Neutrophil (primary cell): ENCODE measurements around the gene IL1R2.

Experiments
- H3K27ac ChIP-seq: fragments of 200-600 bp; sonication (generic); 2 replicates; pipeline ENCODE4 v1.5.1; 2016; ENCODE audit warnings: mild to moderate bottlenecking, moderate library complexity
- H3K27me3 ChIP-seq: fragments of 200-600 bp; sonication (generic); 2 replicates; pipeline ENCODE4 v1.6.0; 2016; ENCODE audit warnings: mild to moderate bottlenecking
- H3K36me3 ChIP-seq: fragments of 200-600 bp; sonication (generic); 2 replicates; pipeline ENCODE4 v1.5.1; 2017
- H3K4me1 ChIP-seq, 2 experiments: fragments of 200-600 bp in 1 of 2; sonication (generic) in 1 of 2; 1 replicate in 1 of 2; 2 replicates in 1 of 2; pipeline versions ENCODE4 v1.5.1 to v1.6.1; 2013 to 2016; ENCODE audit warnings: low read depth in 1 of 2, low read length in 1 of 2, mild to moderate bottlenecking in 1 of 2, moderate library complexity in 1 of 2; ENCODE audit not compliant: control insufficient read depth in 1 of 2, insufficient read depth in 1 of 2
- H3K4me3 ChIP-seq, 2 experiments: fragments of 200-600 bp in 1 of 2; sonication (generic) in 1 of 2; 1 replicate in 1 of 2; 2 replicates in 1 of 2; pipeline ENCODE4 v1.5.1; 2013 to 2016; ENCODE audit warnings: low read depth in 1 of 2, low read length in 1 of 2, mild to moderate bottlenecking in 1 of 2, moderate library complexity in 1 of 2
- H3K9me3 ChIP-seq: fragments of 200-600 bp; sonication (generic); 2 replicates; pipeline ENCODE4 v1.5.1; 2016
- CTCF ChIP-seq: fragments of 200-600 bp; sonication (generic); IDR thresholded peaks from 2 replicates; pipeline ENCODE4 v1.5.1; 2016; ENCODE audit warnings: antibody characterized with exemption

The IL1R2 gene

GRCh38 chr2:102014041-102014345, 22.2 kb downstream of the IL1R2 start:
- H3K27ac ChIP-seq = no peak overlapping the region
- no peaks in the 10 kb centered on the region for H3K27me3 ChIP-seq
- no peaks in the 10 kb centered on the region for H3K9me3 ChIP-seq
- H3K4me1 ChIP-seq = no peaks in the 10 kb centered on the region
- no peak overlapping the region for H3K4me3 ChIP-seq
- TF ChIP-seq CTCF = no peak
- H3K36me3 ChIP-seq = peaks cover 95% of the 10 kb centered on the region

GRCh38 chr2:102015399-102015798, 23.6 kb downstream of the IL1R2 start:
- Histone ChIP-seq H3K4me1 (peaks cover 2 to 5% of the 10 kb centered on the region in 2 experiments), H3K27ac (no peak overlapping the region), H3K36me3 (peaks cover 95% of the 10 kb centered on the region), H3K9me3 (no peaks in the 10 kb centered on the region), H3K27me3 (no peaks in the 10 kb centered on the region), H3K4me3 (no peak overlapping the region)
- TF ChIP-seq CTCF = no peak

- H3K27me3 ChIP-seq = no peaks in the 10 kb centered on the region
- no peak overlapping the region for H3K4me3 ChIP-seq
- peaks cover 95% of the 10 kb centered on the region for H3K36me3 ChIP-seq
- H3K9me3 ChIP-seq = no peaks in the 10 kb centered on the region
- H3K27ac ChIP-seq = no peak overlapping the region
- no peak for TF ChIP-seq CTCF
- H3K4me1 ChIP-seq = peaks cover 8 to 11% of the 10 kb centered on the region in 2 experiments
Observed at GRCh38 chr2:102016399-102016955, 24.7 kb downstream of the IL1R2 start.

GRCh38 chr2:102018823-102019445, 27.2 kb downstream of the IL1R2 start:
- H3K9me3 ChIP-seq = no peaks in the 10 kb centered on the region
- peak overlapping the region; percentile 43 for H3K27ac ChIP-seq
- no peak for TF ChIP-seq CTCF
- H3K27me3 ChIP-seq = no peaks in the 10 kb centered on the region
- H3K4me3 ChIP-seq = no peak overlapping the region
- peaks cover 96% of the 10 kb centered on the region for H3K36me3 ChIP-seq
- H3K4me1 ChIP-seq = peaks cover 8 to 11% of the 10 kb centered on the region in 2 experiments

GRCh38 chr2:102020596-102021170, 28.9 kb downstream of the IL1R2 start:
- no peaks in the 10 kb centered on the region for H3K9me3 ChIP-seq
- peak; percentile 93 for TF ChIP-seq CTCF
- H3K27me3 ChIP-seq = no peaks in the 10 kb centered on the region
- peaks cover 100% of the 10 kb centered on the region for H3K36me3 ChIP-seq
- H3K4me3 ChIP-seq = no peak overlapping the region
- H3K4me1 ChIP-seq = peaks cover 8 to 11% of the 10 kb centered on the region in 2 experiments
- peak overlapping the region; percentile 43 for H3K27ac ChIP-seq
